GM18508 (cell line): ENCODE results near the gene AMFR.
"Not testable (repeated sequence)": the region's sequence is repeated elsewhere in the genome, so short reads cannot be mapped to it uniquely, and the experiment has no call there.

ENCODE experiments used
- ATAC-seq: cut with Tn5 transposase; IDR thresholded peaks from one replicate; pipeline ENCODE4 v1.9.1; 2021; ENCODE audit warnings: moderate number of reproducible peaks; ENCODE audit not compliant: insufficient read depth, unreplicated experiment

AMFR gene

DNA sequence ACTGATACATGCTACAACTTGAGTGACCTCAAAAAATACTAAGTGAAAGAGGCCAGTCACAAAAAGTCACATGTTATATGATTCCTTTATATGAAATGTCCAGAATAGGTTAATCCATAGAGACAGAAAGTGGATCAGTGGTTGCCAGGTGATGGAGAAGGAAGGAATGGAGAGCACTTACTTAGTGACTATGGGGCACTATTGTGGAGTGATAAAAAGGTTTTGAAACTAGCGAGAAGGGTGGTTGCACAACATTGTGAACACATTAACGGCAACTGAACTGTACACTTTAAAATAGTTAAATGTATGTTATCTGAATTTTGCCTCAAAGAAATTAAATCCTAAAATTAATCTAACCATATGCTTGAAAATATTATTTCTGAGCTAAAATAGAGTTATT is 25.9 kb downstream of the AMFR start:
- ATAC-seq = no peak

DNA sequence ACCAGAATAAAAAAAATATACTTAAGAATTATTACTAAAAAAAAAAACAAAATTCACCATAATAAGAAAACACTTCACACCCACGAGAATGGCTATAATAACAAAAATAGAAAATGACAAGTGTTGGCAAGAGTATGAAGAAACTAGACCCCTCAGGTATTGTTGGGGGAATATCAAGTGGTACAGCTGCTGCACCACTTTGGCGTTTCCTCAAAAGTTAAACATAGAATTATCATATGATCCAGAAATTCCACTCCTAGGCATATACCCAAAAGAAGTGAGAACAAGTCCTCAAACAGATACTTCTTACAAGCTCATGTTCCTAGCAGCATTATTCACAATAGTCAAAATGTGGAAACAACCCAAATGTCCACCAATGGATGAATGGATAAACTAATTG is 26.3 kb downstream of the AMFR start:
- ATAC-seq = no peak

GRCh38 chr16:56396724-56397123 is 28.6 kb downstream of the AMFR start:
- not testable (repeated sequence) for ATAC-seq

GRCh38 chr16:56389554-56389953 is 35.8 kb downstream of the AMFR start:
- no peak for ATAC-seq

- ATAC-seq = no peak
Observed at GRCh38 chr16:56388209-56388608, 37.1 kb downstream of the AMFR start.

- ATAC-seq = no peak
Observed at GRCh38 chr16:56387396-56387795, 37.9 kb downstream of the AMFR start.

DNA sequence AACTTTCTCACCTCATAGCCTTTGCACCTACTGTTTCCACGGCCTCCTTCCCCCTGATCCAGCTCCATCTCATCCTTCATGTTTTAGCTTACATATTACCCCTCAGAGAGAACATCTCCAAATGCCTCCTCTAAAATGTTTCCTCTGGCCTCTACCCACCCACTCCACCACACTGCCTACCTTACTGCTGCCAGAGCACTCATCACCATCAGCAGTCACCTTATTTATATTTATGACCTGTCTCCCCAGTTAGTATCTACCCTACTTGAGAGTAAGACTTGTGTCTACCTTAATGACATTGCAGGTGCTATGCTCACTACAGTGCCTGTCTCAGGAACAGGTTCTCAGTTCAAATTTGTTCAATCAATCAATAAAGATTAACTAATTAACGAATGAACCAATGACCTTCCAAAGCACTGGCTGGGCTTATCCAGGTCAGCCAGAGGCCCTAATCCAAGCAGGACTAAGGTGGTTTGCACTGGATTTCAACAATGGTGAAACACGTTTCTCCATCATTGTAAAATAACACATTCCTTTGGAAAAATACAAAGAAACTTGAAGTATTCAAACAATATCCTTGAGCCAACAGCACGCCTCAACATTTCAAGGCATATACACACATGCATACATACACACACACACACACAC is 41.1 kb downstream of the AMFR start:
- ATAC-seq = no peak

DNA sequence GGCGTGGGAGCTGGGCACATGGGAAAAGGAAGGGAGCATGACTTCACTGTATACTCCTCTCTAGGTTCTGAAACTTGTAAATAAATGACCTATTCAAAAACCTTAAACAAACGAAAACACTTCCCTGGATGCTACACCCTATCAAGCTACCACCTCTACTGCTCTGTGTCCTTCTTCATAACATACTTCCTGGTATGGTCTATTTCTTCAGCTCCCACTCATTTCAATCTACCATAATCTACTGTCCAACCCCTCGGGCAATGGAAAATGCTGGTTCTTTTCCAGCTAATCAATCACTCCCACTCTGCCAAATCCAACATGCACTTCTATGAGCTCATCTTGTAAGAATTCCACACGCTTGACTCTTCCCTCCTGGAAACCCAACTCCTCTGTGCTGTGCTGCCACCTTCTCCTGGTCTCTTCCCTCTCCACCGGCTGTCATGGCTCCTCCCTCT is 42.4 kb downstream of the AMFR start:
- ATAC-seq = no peak

DNA sequence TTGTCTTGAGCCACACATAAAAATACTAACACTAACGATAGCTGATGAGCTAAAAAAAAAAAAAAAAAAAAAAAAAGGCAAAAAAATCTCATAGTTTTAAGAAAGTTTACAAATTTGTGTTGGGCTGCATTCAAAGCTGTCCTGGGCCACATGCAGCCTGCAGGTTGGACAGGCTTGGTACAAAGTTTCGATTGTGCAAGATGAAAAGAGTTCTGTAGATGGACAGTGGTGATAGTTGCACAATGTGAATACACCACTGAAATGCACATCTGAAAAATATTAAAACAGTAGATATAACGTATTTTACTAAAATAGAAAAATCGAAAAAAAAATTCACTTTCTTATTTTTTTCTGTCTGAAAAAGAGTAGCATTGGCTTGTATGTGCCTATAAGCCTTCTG is 42.9 kb downstream of the AMFR start:
- no peak for ATAC-seq

- not testable (repeated sequence) for ATAC-seq
Observed at GRCh38 chr16:56380778-56381485, 44.4 kb downstream of the AMFR start.

GRCh38 chr16:56379044-56379443 is 46.3 kb downstream of the AMFR start:
- ATAC-seq = not testable (repeated sequence)

GRCh38 chr16:56375792-56376191 is 49.6 kb downstream of the AMFR start:
- not testable (repeated sequence) for ATAC-seq

- ATAC-seq = no peak
Observed at GRCh38 chr16:56373003-56373402, 52.3 kb downstream of the AMFR start.

DNA sequence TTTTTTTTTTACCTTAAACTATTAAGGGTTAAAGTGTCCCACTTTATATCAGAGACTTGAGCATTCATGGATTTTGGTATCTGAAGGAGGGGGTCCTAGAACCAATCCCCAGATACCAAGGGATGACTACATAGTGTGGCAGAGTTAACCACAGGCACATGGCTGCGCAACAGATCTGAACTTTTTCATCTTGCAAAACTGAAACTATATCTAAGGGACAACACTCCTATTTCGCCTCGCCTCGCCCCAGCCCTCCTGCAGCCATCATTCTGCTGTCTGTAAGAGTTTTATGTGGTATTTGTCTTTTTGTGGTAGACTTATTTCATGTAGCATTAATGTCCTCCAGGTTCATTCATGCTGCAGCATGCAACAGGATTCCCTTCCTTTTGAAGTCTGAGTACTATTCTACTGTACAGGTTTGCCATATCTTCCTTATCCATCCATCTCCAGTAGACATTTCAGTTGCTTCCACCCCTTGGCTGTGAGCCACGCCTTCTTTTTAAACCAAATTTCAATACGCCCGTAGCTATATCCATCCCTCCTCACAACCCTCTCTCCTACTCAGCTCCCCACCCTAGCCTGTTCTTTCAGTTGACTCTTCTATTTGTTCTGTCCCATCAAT is 53.2 kb downstream of the AMFR start:
- ATAC-seq = no peak

DNA sequence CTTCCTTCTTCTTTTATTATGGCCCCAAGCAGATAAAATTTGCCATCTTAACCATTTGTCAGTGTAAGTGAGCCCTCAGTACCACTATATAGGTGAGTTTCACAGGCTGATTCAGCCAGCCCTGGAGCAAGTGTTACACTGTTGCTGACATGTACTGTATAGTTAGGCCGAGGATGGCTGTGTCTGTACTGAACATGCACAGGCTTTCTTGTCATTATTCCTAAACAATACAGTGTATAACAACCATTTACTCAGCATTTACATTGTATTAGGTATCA is 53.7 kb downstream of the AMFR start:
- ATAC-seq = no peak

DNA sequence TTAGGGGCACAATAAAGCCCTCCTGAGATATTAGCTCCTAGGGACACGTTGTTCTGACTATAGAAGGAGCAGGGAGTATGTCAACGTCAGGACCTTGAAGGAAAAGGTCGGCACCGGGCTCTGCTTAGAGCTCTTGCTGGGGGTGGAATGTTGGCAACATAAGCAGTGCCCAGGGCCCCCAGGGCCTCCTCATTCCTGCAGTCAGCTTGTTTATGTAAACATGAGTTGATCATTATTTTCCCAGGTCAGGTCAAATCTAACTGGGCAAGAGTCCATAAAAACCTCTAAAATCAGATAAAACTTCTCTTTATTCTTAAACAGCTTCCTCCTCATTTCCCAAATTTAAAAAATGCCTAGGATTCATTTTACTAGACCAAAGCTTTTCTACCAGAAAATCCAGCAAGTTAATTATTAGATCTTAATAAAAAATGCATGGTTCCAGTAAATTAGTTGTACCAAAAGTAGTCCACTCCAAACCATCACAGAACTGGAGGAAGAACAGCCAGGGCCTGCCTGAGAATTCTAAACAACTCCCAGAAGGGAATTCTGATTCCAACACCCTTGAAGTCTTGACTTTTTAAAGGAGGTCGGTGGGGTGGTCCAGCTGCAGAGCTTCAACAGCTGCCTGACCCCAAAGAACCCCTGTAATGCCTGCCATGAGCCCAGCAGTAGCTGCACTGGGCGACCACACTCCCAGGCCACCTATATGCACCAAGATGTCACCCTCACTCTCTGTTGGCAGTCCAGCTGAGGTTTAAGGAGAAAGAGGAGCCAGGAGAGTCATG is 54.3 kb downstream of the AMFR start:
- ATAC-seq = no peak

DNA sequence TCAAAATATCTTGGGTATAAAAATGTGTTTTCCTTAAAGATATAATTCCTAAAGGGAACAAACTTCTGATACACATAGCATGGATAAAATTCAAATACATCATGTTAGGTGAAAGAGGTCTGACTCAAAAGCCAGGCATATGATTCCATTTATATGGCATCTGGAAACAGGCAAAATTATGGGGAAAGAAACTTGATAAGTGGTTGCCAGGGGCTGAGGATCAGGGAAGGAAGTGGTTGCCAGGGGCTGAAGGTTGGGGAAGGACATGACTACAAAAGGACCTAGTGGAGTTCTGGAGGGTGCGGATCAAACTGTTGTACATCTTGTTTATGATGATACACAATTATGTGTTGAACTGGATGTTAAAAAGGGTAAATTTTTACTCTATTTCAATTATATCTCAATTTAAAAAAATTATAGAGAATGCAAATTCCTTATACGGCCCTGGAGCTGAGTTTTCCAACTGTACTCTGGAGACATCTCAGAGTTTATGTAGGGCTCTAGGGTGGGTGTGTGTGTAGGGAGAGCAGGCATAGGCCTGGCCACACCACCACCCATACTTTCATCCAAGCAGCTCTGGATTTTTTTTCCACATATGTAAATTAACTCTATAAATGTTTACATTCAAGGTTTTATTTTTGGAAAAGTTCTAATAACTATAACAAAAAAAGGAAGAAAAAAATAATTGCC is 55.0 kb downstream of the AMFR start:
- ATAC-seq = no peak

GRCh38 chr16:56369202-56369601 is 56.1 kb downstream of the AMFR start:
- no peak for ATAC-seq

- ATAC-seq = no peak
Observed at GRCh38 chr16:56368545-56368944, 56.8 kb downstream of the AMFR start.

DNA sequence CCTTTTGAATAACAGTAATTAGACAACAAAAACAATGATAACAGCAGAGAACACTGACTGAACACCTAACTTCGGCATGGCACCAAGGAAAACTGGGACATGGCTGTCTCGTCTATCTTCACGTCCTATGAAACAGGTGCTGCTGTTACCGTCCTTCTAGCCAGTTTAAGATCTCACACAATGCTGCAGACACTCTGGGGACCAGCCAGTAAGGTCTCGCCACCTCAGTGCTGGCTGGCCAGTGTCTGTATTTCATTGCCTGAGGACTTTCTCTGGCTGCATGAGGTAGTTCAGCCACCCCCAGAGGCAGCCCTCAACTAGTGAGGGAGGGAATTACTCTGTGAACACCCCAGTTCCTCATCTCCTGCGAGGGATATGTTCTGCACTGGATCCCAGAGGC is 57.6 kb downstream of the AMFR start:
- ATAC-seq = no peak
